A549 (cell line): ENCODE measurements around the gene VSTM2B.

Experiments
- CTCF ChIP-seq: fragments of >200 bp; sonication (Bioruptor Twin); formaldehyde crosslinking; IDR thresholded peaks from 3 replicates; pipeline ENCODE4 v1.5.1; 2016
- ELK1 ChIP-seq: fragments of 150-350 bp; IDR thresholded peaks from 2 replicates; pipeline ENCODE4 v1.6.1; 2014; ENCODE audit warnings: low read depth, mild to moderate bottlenecking, low read length
- EP300 ChIP-seq, 2 experiments: fragments of >200 bp; sonication (Bioruptor Twin); formaldehyde crosslinking; IDR thresholded peaks; 2 replicates in 1 of 2; 3 replicates in 1 of 2; pipeline ENCODE4 v1.6.1; 2016 to 2017
- ESRRA ChIP-seq: fragments of 150-350 bp; IDR thresholded peaks from 2 replicates; pipeline ENCODE4 v1.6.1; 2014; ENCODE audit warnings: mild to moderate bottlenecking, low read length, borderline replicate concordance
- FOSL2 ChIP-seq, 2 experiments: fragments of 450-650 bp in 1 of 2; fragments of >200 bp in 1 of 2; sonication (Bioruptor Twin) in 1 of 2; formaldehyde crosslinking; IDR thresholded peaks; 2 replicates each; pipeline versions ENCODE4 v1.5.0 to v1.6.1; 2016 to 2020; ENCODE audit warnings: mild to moderate bottlenecking in 1 of 2, moderate library complexity in 1 of 2
- PHF8 ChIP-seq: fragments of 200-600 bp; sonication (generic); IDR thresholded peaks from 2 replicates; pipeline ENCODE4 v1.6.1; 2016; ENCODE audit warnings: low read depth, mild to moderate bottlenecking, antibody characterized with exemption, moderate library complexity, borderline replicate concordance
- RARB ChIP-seq: fragments of 250-450 bp; sonication (Bioruptor Pico); IDR thresholded peaks from 2 replicates; pipeline ENCODE4 v1.8.0; 2021; ENCODE audit warnings: mild to moderate bottlenecking, moderate library complexity
- RCOR1 ChIP-seq: fragments of 150-350 bp; IDR thresholded peaks from 2 replicates; pipeline ENCODE4 v1.6.1; 2014; ENCODE audit warnings: antibody characterized with exemption, low read length, low read depth
- RFX5 ChIP-seq: fragments of 450-650 bp; IDR thresholded peaks from 2 replicates; pipeline ENCODE4 v1.7.1; 2014; ENCODE audit warnings: antibody characterized with exemption, mild to moderate bottlenecking, moderate library complexity

GRCh38 chr19:29478578-29479565 is 46.9 kb upstream of the VSTM2B start:
- TF ChIP-seq CTCF: peak; percentile 40
- no peak for TF ChIP-seq EP300 (IDR thresholded peaks at IDR 0.05)
- no peak for TF ChIP-seq ELK1
- TF ChIP-seq RCOR1: no peak
- no peak for TF ChIP-seq ESRRA
- no peak for TF ChIP-seq FOSL2 (IDR thresholded peaks at IDR 0.05)
- no peak for TF ChIP-seq FOSL2 (CRISPR knock-in tag; IDR thresholded peaks at IDR 0.05)
- TF ChIP-seq RARB: no peak
- no peak for TF ChIP-seq PHF8
- no peak for TF ChIP-seq RFX5
